ENCODE results near the gene ITGB3.

DNA sequence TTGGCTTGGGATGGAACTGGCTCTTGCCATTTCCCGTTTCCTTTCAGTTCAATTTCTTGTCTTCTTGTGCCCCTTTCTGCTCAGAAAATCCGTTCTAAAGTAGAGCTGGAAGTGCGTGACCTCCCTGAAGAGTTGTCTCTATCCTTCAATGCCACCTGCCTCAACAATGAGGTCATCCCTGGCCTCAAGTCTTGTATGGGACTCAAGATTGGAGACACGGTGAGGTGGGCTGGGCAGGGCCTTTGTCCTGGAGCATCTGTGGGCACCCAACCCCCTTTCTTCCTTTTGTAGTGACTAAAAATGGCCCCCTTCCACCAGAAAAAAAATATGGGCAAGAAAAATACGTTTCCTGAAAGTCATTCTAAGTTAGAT is 37.2 kb downstream of the ITGB3 start:
- TF ChIP-seq POLR2A (IDR thresholded peaks at IDR 0.05; ENCODE audit: low read depth, low read length) (no peak), POLR2AphosphoS5 (IDR thresholded peaks at IDR 0.05; ENCODE audit: low read depth, low read length) (no peak)

All from GM12892 (cell line).